NCI-H345 treated with DMSO at 0.1 percent for 48 hours (cell line): ENCODE data around the gene SP140.
"Not testable (repeated sequence)": the region's sequence is repeated elsewhere in the genome, so short reads cannot be mapped to it uniquely, and the experiment has no call there.

Experiments
- DNase-seq: peaks from one replicate; lab custom pipeline; 2025; ENCODE audit not compliant: unreplicated experiment; lab: John Stamatoyannopoulos, UW

The SP140 gene

GRCh38 chr2:230225486-230225885 is at the start of gene SP140:
Gene SP140, plus strand, starts transcription at chr2:230225736. Its CDS starts 109 bp downstream, at chr2:230225845.
- no peak for DNase-seq

GRCh38 chr2:230176996-230177395 is 48.5 kb upstream of the SP140 start:
- no peak for DNase-seq

GRCh38 chr2:230178546-230179485 is 46.7 kb upstream of the SP140 start:
- no peak for DNase-seq

- DNase-seq = no peak
Measured at GRCh38 chr2:230179907-230180306, 45.6 kb upstream of the SP140 start.

GRCh38 chr2:230181195-230181594 is 44.3 kb upstream of the SP140 start:
- DNase-seq = no peak

- DNase-seq = peak; percentile 32
Measured at GRCh38 chr2:230184727-230185578, 40.6 kb upstream of the SP140 start.

GRCh38 chr2:230202430-230203109 is 23.0 kb upstream of the SP140 start:
- no peak for DNase-seq

- no peak for DNase-seq
Measured at GRCh38 chr2:230203110-230203676, 22.3 kb upstream of the SP140 start.

- DNase-seq = no peak
Measured at GRCh38 chr2:230205034-230205433, 20.5 kb upstream of the SP140 start.

- DNase-seq = no peak
Measured at GRCh38 chr2:230205721-230206120, 19.8 kb upstream of the SP140 start.

GRCh38 chr2:230208576-230208975 is 17.0 kb upstream of the SP140 start:
- DNase-seq = no peak

GRCh38 chr2:230209422-230210051 is 16.0 kb upstream of the SP140 start:
- DNase-seq = no peak

- no peak for DNase-seq
Measured at GRCh38 chr2:230216489-230216888, 9.0 kb upstream of the SP140 start.

GRCh38 chr2:230217424-230217823 is 8.1 kb upstream of the SP140 start:
- DNase-seq = no peak

- DNase-seq = no peak
Measured at GRCh38 chr2:230218421-230218820, 7.1 kb upstream of the SP140 start.

GRCh38 chr2:230219419-230220331 is 5.9 kb upstream of the SP140 start, which contains the start of gene SP110:
Gene SP110, minus strand, starts transcription at chr2:230219984. Its CDS starts 3,057 bp downstream, at chr2:230216927.
- no peak for DNase-seq

GRCh38 chr2:230220347-230220969 is 5.1 kb upstream of the SP140 start:
- no peak for DNase-seq

GRCh38 chr2:230221493-230221892 is 4.0 kb upstream of the SP140 start:
- DNase-seq = no peak

- DNase-seq = not testable (repeated sequence)
Measured at GRCh38 chr2:230222829-230223228, 2.7 kb upstream of the SP140 start.
